Measurements from ENCODE around the gene LDB2.

LDB2 gene

GRCh38 chr4:16757080-16757521, 141.3 kb downstream of the LDB2 start:
- no peak for DNase-seq (ENCODE audit: low read depth)

GRCh38 chr4:16754104-16754503, 144.3 kb downstream of the LDB2 start:
- DNase-seq (ENCODE audit: low read depth): no peak

- no peak for DNase-seq (ENCODE audit: low read depth)
These were observed 146.3 kb downstream of the LDB2 start for GRCh38 chr4:16752150-16752549.

- DNase-seq (ENCODE audit: low read depth): no peak
These were observed 147.4 kb downstream of the LDB2 start for GRCh38 chr4:16750882-16751642.

- no peak for DNase-seq (ENCODE audit: low read depth)
These were observed 148.2 kb downstream of the LDB2 start for GRCh38 chr4:16750216-16750615.

- DNase-seq (ENCODE audit: low read depth): no peak
These were observed 152.6 kb downstream of the LDB2 start for GRCh38 chr4:16745887-16746286.

- DNase-seq (ENCODE audit: low read depth): no peak
These were observed 153.3 kb downstream of the LDB2 start for GRCh38 chr4:16745009-16745635.

- no peak for DNase-seq (ENCODE audit: low read depth)
These were observed 157.2 kb downstream of the LDB2 start for GRCh38 chr4:16741287-16741686.

- DNase-seq (ENCODE audit: low read depth): no peak
These were observed 158.3 kb downstream of the LDB2 start for GRCh38 chr4:16739997-16740624.

- no peak for DNase-seq (ENCODE audit: low read depth)
These were observed 159.9 kb downstream of the LDB2 start for GRCh38 chr4:16738558-16738957.

GRCh38 chr4:16733509-16733908, 164.9 kb downstream of the LDB2 start:
- no peak for DNase-seq (ENCODE audit: low read depth)

- DNase-seq (ENCODE audit: low read depth): no peak
These were observed 165.7 kb downstream of the LDB2 start for GRCh38 chr4:16732741-16733140.

GRCh38 chr4:16731776-16732380, 166.6 kb downstream of the LDB2 start:
- DNase-seq (ENCODE audit: low read depth): no peak

GRCh38 chr4:16730522-16731205, 167.8 kb downstream of the LDB2 start:
- no peak for DNase-seq (ENCODE audit: low read depth)

GRCh38 chr4:16729336-16729735, 169.1 kb downstream of the LDB2 start:
- no peak for DNase-seq (ENCODE audit: low read depth)

- no peak for DNase-seq (ENCODE audit: low read depth)
These were observed 169.6 kb downstream of the LDB2 start for GRCh38 chr4:16728849-16729248.

GRCh38 chr4:16728111-16728510, 170.3 kb downstream of the LDB2 start:
- no peak for DNase-seq (ENCODE audit: low read depth)

GRCh38 chr4:16727218-16727617, 171.2 kb downstream of the LDB2 start:
- DNase-seq (ENCODE audit: low read depth): no peak

- DNase-seq (ENCODE audit: low read depth): no peak
These were observed 171.9 kb downstream of the LDB2 start for GRCh38 chr4:16726368-16727050.

- DNase-seq (ENCODE audit: low read depth): no peak
These were observed 173.2 kb downstream of the LDB2 start for GRCh38 chr4:16725252-16725651.

GRCh38 chr4:16722416-16722815, 176.0 kb downstream of the LDB2 start:
- DNase-seq (ENCODE audit: low read depth): no peak

Data from stimulated activated CD8-positive, alpha-beta memory T cell treated with anti-CD3 and anti-CD28 coated beads, Interleukin-12 subunit alpha, Interleukin-12 subunit beta, amount 100 ng/mL, for 4 hours (primary cell).